ENCODE data around the gene ETV4.

Gene ETV4

DNA sequence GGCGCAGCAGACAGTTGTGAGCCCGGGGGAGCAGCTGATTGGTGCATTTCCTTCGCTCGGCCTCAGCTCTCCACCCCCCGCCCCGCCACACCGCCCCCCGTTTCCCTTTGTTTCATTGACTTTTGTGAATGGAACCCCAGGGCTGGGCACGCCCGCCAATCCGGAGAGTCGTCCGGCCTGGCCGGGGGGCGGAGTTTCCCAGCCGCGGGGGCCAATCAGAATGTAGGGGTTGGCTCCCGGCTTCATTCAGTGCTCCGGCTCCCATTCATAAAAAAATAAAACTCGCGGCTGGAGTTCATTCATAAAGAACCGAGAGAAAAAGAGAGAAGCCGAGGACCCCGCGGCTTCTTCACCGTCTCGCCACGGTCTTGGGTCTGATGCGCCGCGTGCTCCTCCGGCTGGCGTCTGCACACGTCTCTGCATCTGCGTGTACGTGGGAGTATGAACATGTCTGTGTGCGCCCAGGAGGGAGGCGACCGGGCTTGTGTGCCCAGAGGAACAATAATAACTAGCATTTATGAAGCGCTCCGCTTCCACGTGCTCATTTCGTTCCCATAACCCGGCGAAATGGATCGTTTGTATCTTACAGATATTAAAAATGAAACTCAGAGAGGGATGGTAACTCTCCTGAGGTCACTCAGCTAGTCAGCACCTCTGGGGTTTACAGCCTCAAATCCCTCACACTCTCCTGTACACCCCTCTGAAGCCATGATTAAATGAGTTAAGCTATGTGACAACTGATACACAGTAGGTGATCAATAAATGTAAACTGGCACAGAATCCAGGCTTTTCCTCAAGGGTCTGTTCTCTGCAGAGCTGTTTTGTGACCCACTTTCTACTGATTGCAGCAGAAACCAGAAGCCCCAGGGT lies at the start of gene ETV4:
Gene ETV4, minus strand, starts transcription at position 22 of the 870 bp plus-strand sequence. CDS start 723 bp downstream, outside the sequence.
- peak; percentile 95 to 96 for DNase-seq

- DNase-seq: no peak
Observed at GRCh38 chr17:43595466-43595865, 49.3 kb upstream of the ETV4 start.

GRCh38 chr17:43591779-43592562 lies 45.8 kb upstream of the ETV4 start:
- DNase-seq: no peak

GRCh38 chr17:43591001-43591400 lies 44.9 kb upstream of the ETV4 start:
- no peak for DNase-seq

GRCh38 chr17:43588664-43589435 lies 42.7 kb upstream of the ETV4 start:
- no peak for DNase-seq

- DNase-seq: no peak
Observed at GRCh38 chr17:43588121-43588520, 42.0 kb upstream of the ETV4 start.

DNA sequence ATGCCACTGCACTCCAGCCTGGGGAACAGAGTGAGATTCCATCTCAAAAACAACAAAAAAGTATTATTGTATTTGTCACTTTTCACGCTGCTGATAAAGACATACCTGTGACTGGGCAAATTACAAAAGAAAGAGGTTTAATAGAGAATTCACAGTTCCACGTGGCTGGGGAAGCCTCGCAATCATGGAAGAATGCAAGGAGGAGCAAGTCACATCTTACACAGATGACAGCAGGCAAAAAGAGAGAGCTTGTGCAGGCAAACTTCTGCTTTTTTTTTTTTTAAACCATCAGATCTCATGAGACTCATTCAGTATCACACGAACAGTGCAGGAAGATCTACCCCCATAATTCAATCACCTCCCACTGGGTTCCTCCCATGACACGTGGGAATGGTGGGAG lies 41.5 kb upstream of the ETV4 start:
- DNase-seq: no peak

DNA sequence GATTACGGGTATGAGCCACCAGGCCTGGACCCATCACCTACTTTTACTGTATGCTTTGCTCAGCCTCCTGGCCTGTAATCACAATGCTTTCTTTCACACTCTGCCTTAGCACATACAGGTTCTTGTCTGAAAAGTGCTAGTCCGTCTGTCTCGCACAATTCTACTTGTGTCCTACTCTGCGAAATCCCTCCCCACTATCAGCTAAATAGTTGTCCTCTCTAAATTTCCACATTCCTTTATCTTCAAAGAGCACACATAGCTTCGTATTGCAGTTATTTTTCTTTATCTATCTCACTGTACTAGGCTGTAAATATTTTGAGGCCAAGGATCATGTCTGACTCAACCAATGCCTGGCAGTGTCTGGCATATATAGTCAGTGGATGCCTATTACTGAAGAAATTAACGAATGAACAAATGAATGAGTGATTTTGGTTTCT lies 38.5 kb upstream of the ETV4 start:
- no peak for DNase-seq

- no peak for DNase-seq
Observed at GRCh38 chr17:43583332-43583731, 37.2 kb upstream of the ETV4 start.

DNA sequence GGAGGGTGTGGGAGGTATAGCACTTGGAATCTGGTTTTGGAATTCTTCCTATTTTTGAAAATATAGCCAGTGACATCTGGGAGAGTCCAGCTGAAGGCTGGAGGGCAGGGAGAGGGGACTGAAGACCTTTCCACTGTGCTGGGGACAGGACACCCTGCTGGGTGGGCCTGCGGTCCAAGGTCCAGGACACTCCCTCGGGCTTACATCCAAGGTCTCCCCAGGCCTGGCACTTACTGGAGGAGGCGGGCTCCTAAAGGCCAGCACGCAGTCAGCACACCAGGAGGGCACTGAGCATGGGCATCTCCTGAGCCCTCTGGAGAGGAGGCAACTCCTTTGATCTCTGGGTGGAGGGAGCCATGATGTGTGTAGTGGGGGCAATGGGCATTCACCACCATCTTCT lies 35.5 kb upstream of the ETV4 start:
- no peak for DNase-seq

DNA sequence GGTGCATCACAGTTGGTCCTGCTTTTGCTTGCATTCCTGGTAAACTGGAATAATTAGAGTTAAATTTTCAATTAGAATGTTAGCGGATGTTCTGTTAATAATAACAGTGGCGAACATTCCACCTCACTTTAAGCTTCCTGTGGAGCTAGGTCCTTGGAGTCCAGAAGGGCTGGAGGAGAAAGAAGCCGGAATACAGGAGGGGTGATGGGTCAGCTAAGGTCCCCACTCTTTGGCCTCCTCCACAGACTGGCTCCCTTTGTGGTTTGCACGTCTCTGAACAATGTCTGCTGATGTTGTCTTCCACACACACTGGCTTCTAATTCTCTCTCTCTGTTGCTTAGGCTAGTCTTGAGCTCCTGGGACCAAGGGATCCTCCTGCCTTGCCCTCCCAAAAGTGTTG lies 35.0 kb upstream of the ETV4 start:
- no peak for DNase-seq

DNA sequence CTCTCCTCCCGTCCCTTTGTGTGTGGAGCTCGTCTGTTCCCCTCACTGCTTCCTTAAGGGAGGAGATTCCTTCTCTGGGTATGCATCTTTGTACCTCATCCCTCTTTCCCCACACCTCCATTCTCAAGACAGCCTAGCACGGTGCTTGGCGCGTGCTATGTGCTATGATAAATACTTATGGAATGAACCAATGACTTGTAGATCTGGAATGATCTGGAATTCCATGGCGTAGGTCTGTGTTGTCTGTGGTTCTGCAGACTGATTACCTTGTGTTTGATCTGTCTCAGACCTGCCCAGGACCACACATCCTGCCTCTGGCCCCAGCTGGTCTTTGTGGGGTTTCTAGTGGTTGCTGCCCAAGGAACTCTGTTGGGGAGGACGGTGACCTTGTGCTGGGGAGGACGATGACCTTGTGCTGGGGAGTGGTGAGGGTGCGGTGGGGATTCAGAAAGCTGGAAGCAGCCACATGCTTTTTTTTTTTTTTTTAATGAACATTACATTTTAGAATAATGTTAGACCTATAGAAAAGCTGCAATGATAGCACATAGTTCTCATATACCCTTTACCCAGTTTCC lies 33.5 kb upstream of the ETV4 start:
- DNase-seq: no peak

DNA sequence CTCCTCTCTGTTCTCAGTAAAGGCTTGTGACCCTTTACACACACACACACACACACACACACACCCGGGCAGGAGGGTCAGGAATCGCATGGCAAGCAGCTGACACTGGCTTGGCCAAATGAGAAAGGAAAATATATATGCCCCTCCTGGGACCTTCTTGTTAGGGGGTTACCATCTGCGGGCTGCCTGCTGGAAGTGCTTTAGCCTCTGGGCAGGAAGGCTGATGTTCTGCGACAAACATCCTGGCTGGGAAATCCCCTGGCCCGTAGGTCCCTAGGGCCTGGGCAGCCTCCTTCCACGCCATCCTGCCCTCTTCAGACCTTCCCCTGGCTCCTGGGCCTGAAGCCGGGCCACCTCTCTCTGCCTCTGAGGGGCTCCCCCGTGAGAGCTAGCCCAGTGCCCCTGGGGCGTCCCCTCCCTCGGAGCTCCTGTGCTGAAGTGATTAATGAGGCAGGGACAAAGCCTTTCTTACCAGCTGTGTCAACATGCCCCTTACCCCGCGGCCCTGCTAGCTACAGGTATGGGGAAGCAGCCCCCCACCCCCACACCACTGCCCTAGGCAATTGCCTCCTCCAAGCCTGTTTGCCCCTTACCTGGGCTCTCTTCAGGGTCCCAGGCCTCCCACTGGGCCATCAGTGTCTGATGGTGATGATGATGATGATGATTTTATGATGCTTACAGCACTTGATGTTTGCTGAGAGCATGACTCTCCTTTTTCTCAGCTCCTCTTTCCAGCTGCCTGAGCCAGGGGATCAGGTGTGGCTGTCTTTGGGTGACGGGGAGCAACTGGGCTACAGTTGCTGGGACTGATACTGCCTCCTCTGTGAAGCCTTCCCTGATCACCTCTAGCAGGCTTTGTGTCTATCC lies 32.8 kb upstream of the ETV4 start:
- peak; percentile 29 to 42 for DNase-seq

DNA sequence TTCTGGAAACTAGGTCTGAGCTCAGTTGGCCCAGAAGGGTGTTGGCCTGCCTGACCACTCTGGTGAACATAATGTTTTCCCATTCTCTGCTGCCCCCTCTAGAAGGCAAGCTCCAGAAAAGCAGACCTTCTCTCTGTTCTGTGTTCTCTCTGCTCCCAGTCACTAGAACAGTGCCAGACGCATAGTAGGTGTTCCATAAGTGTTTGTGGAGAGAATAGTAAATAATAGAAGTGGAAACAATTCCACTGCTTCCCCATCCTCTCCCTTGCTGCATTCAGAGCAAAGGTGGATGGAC lies 32.2 kb upstream of the ETV4 start:
- DNase-seq: no peak

DNA sequence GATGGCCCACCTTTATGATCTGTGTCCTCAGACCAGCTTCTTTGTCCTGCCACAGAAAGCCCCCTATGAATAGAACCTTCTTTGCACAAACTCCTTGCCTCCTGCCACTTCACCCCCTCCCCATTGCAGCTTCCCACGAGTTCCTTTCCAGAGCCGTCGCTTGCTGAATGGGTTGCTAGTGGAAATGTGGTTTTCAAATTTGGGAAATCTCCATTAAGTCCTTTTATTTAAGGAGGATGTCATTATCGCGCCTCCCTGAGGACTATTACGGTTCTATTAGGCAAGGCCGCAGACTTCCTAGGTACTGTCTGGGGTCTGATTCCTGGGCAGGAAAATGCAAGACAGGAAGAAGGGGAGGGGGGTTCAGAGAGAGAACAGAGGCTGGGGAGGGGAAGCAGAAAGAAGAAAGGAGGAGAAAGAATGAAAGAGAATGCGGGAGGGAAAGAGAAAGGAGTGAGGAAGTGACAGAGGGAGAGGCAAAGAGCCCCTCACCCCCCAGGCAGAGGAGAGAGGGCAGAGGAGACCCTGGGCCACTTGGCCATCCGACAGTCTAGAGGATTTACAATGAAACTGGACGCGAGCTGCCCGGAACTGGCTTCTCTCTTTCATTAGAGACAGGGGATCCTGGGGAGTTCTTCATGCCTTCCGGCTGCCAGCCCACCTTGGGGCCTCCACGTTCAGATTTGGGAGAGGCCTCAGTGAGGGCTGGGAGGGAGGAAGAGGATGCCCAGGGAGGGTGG lies 31.7 kb upstream of the ETV4 start:
- DNase-seq: no peak

DNA sequence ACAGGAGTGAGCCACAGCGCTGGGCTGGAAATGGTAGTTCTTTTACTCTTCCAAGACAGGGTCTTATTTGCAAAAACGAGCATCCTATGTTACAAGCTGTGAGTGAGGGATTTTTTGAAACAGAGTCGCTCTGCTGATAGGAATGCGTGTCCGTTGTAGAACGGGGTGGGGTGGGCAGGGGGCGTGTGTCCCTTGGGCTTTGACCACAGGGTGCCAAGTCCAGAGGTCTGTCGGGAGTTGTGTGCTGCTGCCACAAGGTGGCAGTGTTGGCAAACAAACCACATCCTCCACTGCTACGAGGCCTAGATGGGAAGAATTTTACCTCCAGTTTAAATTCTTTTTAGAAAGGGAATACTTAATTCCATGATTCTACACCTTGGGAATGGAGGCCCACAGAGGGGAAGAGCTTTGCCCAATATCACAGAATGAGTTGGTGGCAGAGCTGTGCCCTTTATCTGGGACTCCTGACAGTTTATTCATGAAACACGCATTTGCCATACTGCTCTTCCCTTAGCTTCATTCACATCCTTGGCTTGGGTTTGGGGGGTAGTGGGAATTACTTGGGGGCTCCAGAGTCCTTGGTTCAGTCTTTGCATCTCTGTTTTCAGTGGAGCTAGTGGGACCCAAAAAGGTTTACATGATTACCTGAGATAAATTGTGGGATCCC lies 30.6 kb upstream of the ETV4 start:
- DNase-seq: peak; percentile 72 to 74

DNA sequence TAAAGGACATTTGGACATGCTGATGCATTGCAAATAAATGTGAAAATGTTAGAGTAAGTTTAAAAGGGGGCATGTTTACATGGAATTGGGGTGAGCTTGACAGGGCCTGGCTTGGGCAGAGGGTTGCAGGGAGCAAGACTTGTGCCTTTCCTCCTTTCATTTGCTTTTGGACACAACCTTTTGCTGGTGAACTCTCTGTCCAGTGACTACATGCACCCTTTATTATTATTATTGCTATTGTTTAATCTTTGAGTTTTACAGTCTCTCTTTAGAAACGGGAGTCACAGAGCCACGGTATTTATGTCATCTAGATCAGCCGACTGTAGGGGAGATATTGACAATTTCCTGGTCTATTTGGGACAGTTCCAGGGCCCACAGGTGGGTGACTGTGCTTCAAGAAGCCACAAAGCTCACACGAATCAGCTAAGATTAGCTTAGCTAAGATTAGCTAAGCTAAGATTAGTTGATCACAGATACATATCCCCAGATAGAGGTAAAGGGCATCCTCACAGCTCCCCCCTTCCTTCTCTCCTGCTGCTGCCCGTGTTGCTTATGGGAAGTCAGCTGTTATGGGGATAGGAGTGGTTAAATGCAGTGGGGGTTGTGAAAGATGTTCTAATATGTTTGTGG lies 28.9 kb upstream of the ETV4 start:
- no peak for DNase-seq

DNA sequence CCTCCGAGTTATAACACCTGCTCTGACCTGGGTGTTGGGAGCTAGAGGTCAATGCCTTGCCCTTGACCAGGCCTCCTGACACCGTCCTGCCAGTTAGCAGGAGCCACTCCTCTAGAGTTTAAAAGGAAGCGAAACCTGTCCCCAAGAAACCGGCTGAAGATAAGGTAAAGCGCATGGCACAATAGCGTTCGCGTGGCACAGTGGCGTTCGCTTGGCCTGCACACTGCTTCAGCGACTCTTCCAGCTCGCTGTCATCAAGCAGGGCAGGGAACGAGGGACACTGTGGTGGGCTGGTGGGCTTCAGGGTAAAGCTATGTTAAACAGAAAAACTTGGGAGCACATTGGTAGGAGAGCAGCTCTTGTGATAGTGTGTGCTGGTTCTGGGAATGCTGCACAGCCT lies 28.2 kb upstream of the ETV4 start:
- DNase-seq: no peak

DNA sequence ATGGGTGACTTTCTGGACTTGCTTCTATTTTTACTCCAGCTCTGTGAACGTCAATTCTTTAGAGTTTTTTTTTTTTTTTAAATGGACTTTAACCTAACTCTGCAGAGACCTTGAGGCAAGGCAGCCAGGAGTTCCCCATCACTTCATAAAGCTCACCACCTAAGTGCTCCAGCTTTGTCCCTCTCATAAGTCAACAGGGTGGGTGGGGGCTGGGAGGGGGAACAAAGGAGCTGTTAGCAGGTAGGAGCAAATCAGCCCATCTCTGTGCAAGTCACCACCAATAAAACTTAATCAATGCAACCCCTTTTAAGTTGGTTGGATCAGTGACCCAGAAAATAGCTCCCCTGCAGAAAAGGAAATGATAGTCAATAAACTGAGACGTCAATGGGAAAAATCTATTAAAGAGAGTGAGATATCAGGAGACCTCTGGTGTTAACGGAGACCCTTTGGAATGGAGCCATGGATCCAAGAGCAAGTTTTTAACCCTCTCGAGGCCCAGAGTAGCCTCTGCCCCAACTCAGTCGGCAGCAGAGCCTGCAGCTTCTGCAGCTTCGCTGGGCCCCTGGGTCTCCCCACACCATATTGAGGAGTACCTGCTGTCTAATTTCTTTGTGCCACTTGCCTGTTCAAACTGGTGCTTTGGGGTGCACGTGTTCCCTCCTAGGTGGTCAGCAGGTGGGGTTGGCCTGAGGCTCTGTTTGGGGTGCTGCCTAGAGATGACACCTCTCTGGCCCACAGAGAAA lies 27.6 kb upstream of the ETV4 start:
- DNase-seq: no peak

All from activated CD4-positive, alpha-beta T cell treated with anti-CD3 and anti-CD28 coated beads, Interleukin-2, amount 50 U/mL, for 48 hours (primary cell).